Measurements from ENCODE around the gene NDUFS2. TPM values are rescaled to one million over a fixed set of nuclear protein-coding genes. Genes with fewer than 3 reads are reported as not detected.
A peak's percentile ranks its signal among the peaks of the same experiment; 100 is the strongest.

The NDUFS2 gene
- total and polyA plus RNA-seq, 2 experiments from 2014 or later = 103 to 163 TPM

DNA sequence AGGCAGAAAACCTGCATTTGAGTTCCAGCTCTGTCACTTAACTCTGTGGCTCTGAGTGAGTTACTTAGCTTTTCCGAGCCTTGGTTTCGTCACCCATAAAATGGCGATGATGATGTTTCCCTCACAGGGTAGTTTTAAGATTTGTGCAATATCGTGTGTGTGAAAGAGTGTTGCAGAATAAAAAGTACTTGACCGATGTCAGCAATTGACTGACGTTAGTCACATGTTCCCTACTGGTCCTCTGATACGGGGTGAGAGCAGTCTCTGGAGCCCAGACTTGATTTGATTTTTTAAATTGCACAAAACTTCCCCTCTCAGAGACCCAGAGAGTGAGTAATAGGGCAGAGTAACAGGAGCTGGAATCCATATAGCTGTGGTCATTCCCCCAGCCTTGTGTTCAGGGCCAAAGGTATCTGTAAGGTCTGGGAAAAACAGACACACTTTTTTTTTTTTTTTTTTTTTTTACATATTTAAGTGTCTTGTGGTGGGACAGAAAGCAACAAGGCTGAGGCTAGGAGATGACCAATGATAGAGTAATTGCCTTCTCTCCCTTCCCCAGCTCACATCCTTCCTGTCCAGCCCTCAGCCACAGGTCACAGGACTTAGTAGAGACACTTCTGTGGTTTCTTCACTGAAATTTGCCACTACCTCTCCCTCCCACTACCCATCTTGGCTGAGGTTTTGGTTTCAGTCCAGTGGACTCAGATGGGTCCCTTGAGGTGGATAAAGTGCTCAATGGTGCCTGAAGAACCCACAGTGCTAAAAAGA is 15.0 kb downstream of the NDUFS2 start:
- Histone ChIP-seq H2AFZ (peak overlapping the region; percentile 15), H3K27ac (peak overlapping the region; percentile 93), H3K36me3 (replicated peaks; ENCODE audit: insufficient read depth, low read depth) (peaks cover 7% of the 10 kb centered on the region), H3K4me1 (ENCODE audit: insufficient read depth) (peaks cover 27% of the 10 kb centered on the region), H4K20me1 (ENCODE audit: insufficient read depth, poor library complexity, severe bottlenecking) (no peaks in the 10 kb centered on the region), H3K9me2 (replicated peaks; ENCODE audit: insufficient read depth) (no peaks in the 10 kb centered on the region), H3K4me2 (peak overlapping the region; percentile 33), H3K79me2 (no peaks in the 10 kb centered on the region), H3K4me3 (no peak overlapping the region), H3K27me3 (no peaks in the 10 kb centered on the region), H3K9me3 (ENCODE audit: low read depth) (no peaks in the 10 kb centered on the region)
- TF ChIP-seq EZH2 (IDR thresholded peaks at IDR 0.05; ENCODE audit: borderline replicate concordance) = no peak
- TF ChIP-seq CTCF (IDR thresholded peaks at IDR 0.05; ENCODE audit: poor library complexity) = no peak
- TF ChIP-seq EZH2phosphoT487 (IDR thresholded peaks at IDR 0.05; ENCODE audit: low read depth, severe bottlenecking, unreplicated experiment) = no peak
- WGBS (ENCODE audit: low lambda C conversion rate, missing lambda C conversion rate) = 63% methylated on average over 7 of the region's 7 CpGs
- no peak for DNase-seq (ENCODE audit: low spot score)

GRCh38 chr1:161217831-161218230 is 15.7 kb downstream of the NDUFS2 start:
- no peak overlapping the region for H3K4me2 ChIP-seq
- peaks cover 7% of the 10 kb centered on the region for H3K36me3 ChIP-seq (replicated peaks; ENCODE audit: insufficient read depth, low read depth)
- WGBS (ENCODE audit: low lambda C conversion rate, missing lambda C conversion rate) = 78% methylated on average over 6 of the region's 6 CpGs
- H3K79me2 ChIP-seq = no peaks in the 10 kb centered on the region
- H3K9me3 ChIP-seq (ENCODE audit: low read depth) = no peaks in the 10 kb centered on the region
- H3K9me2 ChIP-seq (replicated peaks; ENCODE audit: insufficient read depth) = no peaks in the 10 kb centered on the region
- no peaks in the 10 kb centered on the region for H4K20me1 ChIP-seq (ENCODE audit: insufficient read depth, poor library complexity, severe bottlenecking)
- H3K4me3 ChIP-seq = no peak overlapping the region
- H2AFZ ChIP-seq = no peak overlapping the region
- no peak for DNase-seq (ENCODE audit: low spot score)
- TF ChIP-seq CTCF (IDR thresholded peaks at IDR 0.05; ENCODE audit: poor library complexity) = no peak
- TF ChIP-seq EZH2phosphoT487 (IDR thresholded peaks at IDR 0.05; ENCODE audit: low read depth, severe bottlenecking, unreplicated experiment) = no peak
- no peak for TF ChIP-seq EZH2 (IDR thresholded peaks at IDR 0.05; ENCODE audit: borderline replicate concordance)
- H3K27me3 ChIP-seq = no peaks in the 10 kb centered on the region
- peaks cover 27% of the 10 kb centered on the region for H3K4me1 ChIP-seq (ENCODE audit: insufficient read depth)
- H3K27ac ChIP-seq = peak overlapping the region; percentile 93

DNA sequence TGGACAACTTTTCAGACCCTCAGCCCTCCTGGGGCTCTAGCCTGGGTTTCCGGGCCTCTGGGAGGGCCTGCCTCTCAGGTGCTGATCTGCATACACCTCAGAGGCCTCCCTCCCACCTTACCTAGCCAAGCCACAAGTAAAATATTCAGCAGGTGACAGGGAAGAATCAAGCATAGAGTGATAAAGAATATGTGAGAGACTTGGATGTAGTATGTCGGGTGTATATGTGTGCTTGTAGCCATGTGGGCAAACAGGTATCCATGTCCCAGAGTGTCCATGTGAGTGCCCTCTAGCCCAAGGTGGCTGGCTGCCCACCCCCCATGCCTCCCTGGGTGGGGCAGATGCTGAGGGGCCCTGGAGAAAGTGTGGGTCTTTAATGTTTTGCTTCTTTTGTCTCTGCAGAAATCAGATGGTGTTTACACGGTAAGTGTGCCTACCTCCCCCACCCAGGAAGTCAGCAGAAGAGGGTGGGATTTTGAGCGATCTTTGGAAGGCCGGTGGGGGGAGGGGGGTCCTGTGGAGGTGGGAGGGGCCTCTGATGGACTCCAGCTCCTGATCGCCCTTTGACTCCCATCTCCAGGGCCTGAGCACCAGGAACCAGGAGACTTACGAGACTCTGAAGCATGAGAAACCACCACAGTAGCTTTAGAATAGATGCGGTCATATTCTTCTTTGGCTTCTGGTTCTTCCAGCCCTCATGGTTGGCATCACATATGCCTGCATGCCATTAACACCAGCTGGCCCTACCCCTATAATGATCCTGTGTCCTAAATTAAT is 16.3 kb downstream of the NDUFS2 start:
- H3K36me3 ChIP-seq (replicated peaks; ENCODE audit: insufficient read depth, low read depth) = peaks cover 3% of the 10 kb centered on the region
- TF ChIP-seq EZH2 (IDR thresholded peaks at IDR 0.05; ENCODE audit: borderline replicate concordance) (no peak), CTCF (IDR thresholded peaks at IDR 0.05; ENCODE audit: poor library complexity) (no peak), EZH2phosphoT487 (IDR thresholded peaks at IDR 0.05; ENCODE audit: low read depth, severe bottlenecking, unreplicated experiment) (no peak)
- no peak overlapping the region for H2AFZ ChIP-seq
- no peaks in the 10 kb centered on the region for H3K79me2 ChIP-seq
- peak overlapping the region; percentile 93 for H3K27ac ChIP-seq
- H3K4me1 ChIP-seq (ENCODE audit: insufficient read depth) = peaks cover 27% of the 10 kb centered on the region
- H4K20me1 ChIP-seq (ENCODE audit: insufficient read depth, poor library complexity, severe bottlenecking) = no peaks in the 10 kb centered on the region
- H3K9me2 ChIP-seq (replicated peaks; ENCODE audit: insufficient read depth) = no peaks in the 10 kb centered on the region
- H3K9me3 ChIP-seq (ENCODE audit: low read depth) = no peaks in the 10 kb centered on the region
- H3K4me2 ChIP-seq = no peak overlapping the region
- 49% methylated on average over 7 of the region's 8 CpGs for WGBS (ENCODE audit: low lambda C conversion rate, missing lambda C conversion rate)
- no peaks in the 10 kb centered on the region for H3K27me3 ChIP-seq
- H3K4me3 ChIP-seq = no peak overlapping the region
- no peak for DNase-seq (ENCODE audit: low spot score)
